ENCODE data around the gene AHSG. TPM values are rescaled to one million over a fixed set of nuclear protein-coding genes. Genes with fewer than 3 reads are reported as not detected.

The AHSG gene
- total RNA-seq, 6 experiments from 2014 or later, result not detected

- DNase-seq, result peak; percentile 66
- Mint-ChIP-seq H3K4me3 (peak overlapping the region; percentile 16; the same call in 1 of the 2 replicates), H3K9me3 (no peaks in the 10 kb centered on the region), H3K36me3 (ENCODE audit: low read depth) (no peaks in the 10 kb centered on the region), H3K27ac (no peak overlapping the region), H3K27me3 (ENCODE audit: insufficient read depth) (peaks cover 10% of the 10 kb centered on the region), H3K4me1 (ENCODE audit: low read depth) (peaks cover 28% of the 10 kb centered on the region)
- TF ChIP-seq, protein P1, sequence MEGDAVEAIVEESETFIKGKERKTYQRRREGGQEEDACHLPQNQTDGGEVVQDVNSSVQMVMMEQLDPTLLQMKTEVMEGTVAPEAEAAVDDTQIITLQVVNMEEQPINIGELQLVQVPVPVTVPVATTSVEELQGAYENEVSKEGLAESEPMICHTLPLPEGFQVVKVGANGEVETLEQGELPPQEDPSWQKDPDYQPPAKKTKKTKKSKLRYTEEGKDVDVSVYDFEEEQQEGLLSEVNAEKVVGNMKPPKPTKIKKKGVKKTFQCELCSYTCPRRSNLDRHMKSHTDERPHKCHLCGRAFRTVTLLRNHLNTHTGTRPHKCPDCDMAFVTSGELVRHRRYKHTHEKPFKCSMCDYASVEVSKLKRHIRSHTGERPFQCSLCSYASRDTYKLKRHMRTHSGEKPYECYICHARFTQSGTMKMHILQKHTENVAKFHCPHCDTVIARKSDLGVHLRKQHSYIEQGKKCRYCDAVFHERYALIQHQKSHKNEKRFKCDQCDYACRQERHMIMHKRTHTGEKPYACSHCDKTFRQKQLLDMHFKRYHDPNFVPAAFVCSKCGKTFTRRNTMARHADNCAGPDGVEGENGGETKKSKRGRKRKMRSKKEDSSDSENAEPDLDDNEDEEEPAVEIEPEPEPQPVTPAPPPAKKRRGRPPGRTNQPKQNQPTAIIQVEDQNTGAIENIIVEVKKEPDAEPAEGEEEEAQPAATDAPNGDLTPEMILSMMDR (IDR thresholded peaks at IDR 0.05), result peak; percentile 98
Observed at GRCh38 chr3:186614597-186615483, 2.0 kb downstream of the AHSG start.

- H3K4me1 Mint-ChIP-seq (ENCODE audit: low read depth), result peaks cover 28% of the 10 kb centered on the region
- H3K9me3 Mint-ChIP-seq, result no peaks in the 10 kb centered on the region
- no peaks in the 10 kb centered on the region for H3K36me3 Mint-ChIP-seq (ENCODE audit: low read depth)
- H3K4me3 Mint-ChIP-seq, result no peak overlapping the region
- H3K27ac Mint-ChIP-seq, result no peak overlapping the region
- TF ChIP-seq, protein P1 (IDR thresholded peaks at IDR 0.05), result no peak
- H3K27me3 Mint-ChIP-seq (ENCODE audit: insufficient read depth), result peaks cover 9% of the 10 kb centered on the region
- DNase-seq, result no peak
Observed at GRCh38 chr3:186616299-186616617, 3.4 kb downstream of the AHSG start.

DNA sequence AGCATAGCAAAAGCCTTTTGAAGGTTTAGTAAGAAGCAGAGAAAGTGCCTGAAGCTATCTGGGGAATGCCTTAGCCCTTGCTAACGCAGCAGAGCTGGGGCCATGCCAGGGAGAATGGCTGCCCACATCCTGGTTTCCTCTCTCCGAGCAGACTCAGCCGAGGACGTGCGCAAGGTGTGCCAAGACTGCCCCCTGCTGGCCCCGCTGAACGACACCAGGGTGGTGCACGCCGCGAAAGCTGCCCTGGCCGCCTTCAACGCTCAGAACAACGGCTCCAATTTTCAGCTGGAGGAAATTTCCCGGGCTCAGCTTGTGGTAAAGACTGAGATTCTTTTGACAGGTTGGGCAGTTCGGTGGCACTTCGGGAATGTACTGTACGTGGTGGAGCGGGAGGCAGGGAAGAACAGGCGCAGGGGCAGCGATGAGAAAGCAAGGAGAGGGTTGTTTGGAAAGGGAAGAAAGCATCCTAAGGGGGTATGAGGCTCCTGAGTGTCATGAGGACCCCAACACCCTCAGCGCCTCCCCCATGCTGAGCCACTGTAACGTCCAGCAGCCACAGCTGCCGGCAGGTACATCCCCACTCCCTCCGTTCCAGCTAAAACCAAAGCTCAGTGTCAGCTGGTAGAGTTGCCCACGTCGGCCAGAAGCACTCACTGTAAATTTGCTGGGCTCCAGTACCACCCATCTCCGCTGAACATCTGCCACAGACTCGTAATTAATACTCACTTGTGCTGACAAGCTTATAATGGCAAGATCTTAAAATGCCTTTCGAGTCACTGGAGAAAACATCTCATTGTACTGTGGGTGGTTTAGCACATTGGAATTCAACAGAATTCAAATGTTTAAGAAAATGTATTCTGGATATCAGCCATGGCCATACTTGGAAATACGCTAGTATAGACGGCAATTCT, 4.4 kb downstream of the AHSG start:
- Mint-ChIP-seq H3K27ac (peak overlapping the region; percentile 38; the same call in 1 of the 2 replicates), H3K27me3 (ENCODE audit: insufficient read depth) (peaks cover 8% of the 10 kb centered on the region), H3K4me3 (peak overlapping the region; percentile 76), H3K9me3 (no peaks in the 10 kb centered on the region), H3K4me1 (ENCODE audit: low read depth) (peaks cover 28% of the 10 kb centered on the region), H3K36me3 (ENCODE audit: low read depth) (no peaks in the 10 kb centered on the region)
- TF ChIP-seq, protein P1 (IDR thresholded peaks at IDR 0.05), result peak; percentile 97
- DNase-seq, result peak; percentile 99

GRCh38 chr3:186618318-186618938, 5.6 kb downstream of the AHSG start:
- Mint-ChIP-seq H3K4me1 (ENCODE audit: low read depth) (peaks cover 28% of the 10 kb centered on the region), H3K9me3 (no peaks in the 10 kb centered on the region), H3K27me3 (ENCODE audit: insufficient read depth) (peaks cover 7% of the 10 kb centered on the region), H3K27ac (no peak overlapping the region), H3K36me3 (ENCODE audit: low read depth) (no peaks in the 10 kb centered on the region), H3K4me3 (no peak overlapping the region)
- TF ChIP-seq, protein P1 (IDR thresholded peaks at IDR 0.05), result no peak
- no peak for DNase-seq

DNA sequence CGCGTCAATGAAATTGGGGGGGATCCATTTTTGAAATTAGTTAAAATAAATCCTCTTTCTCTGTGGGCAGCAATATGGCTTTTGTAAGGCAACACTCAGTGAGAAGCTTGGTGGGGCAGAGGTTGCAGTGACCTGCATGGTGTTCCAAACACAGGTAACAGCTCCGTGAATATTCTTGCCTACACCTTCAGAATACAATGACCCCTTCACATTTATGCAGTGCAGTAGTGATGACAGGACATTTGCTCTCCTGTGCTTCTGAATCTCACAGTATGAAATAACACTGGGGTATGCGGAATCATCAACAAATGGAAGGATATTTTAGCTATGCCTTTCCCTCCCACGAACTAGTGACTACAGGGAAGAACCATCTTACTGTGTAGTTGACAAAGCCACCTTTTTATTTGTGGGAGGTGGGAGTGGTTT, 6.9 kb downstream of the AHSG start:
- Mint-ChIP-seq H3K27me3 (ENCODE audit: insufficient read depth) (peaks cover 6% of the 10 kb centered on the region), H3K4me3 (no peak overlapping the region), H3K4me1 (ENCODE audit: low read depth) (peaks cover 25% of the 10 kb centered on the region), H3K27ac (no peak overlapping the region), H3K36me3 (ENCODE audit: low read depth) (no peaks in the 10 kb centered on the region), H3K9me3 (no peaks in the 10 kb centered on the region)
- TF ChIP-seq, protein P1 (IDR thresholded peaks at IDR 0.05), result no peak
- no peak for DNase-seq
